Measurements from ENCODE around the gene PRTG. TPM values are rescaled to one million over a fixed set of nuclear protein-coding genes. Genes with fewer than 3 reads are reported as not detected.

Gene PRTG
- total RNA-seq, 1 donor from 2014 or later = 87.4 TPM

- TF ChIP-seq CTCF (IDR thresholded peaks at IDR 0.05; ENCODE audit: unreplicated experiment) = no peak
- H3K27me3 Mint-ChIP-seq = no peaks in the 10 kb centered on the region
- peak; percentile 33 for DNase-seq (ENCODE audit: low spot score, unreplicated experiment)
Measured at GRCh38 chr15:55741833-55742497, 987 bp downstream of the PRTG start.

DNA sequence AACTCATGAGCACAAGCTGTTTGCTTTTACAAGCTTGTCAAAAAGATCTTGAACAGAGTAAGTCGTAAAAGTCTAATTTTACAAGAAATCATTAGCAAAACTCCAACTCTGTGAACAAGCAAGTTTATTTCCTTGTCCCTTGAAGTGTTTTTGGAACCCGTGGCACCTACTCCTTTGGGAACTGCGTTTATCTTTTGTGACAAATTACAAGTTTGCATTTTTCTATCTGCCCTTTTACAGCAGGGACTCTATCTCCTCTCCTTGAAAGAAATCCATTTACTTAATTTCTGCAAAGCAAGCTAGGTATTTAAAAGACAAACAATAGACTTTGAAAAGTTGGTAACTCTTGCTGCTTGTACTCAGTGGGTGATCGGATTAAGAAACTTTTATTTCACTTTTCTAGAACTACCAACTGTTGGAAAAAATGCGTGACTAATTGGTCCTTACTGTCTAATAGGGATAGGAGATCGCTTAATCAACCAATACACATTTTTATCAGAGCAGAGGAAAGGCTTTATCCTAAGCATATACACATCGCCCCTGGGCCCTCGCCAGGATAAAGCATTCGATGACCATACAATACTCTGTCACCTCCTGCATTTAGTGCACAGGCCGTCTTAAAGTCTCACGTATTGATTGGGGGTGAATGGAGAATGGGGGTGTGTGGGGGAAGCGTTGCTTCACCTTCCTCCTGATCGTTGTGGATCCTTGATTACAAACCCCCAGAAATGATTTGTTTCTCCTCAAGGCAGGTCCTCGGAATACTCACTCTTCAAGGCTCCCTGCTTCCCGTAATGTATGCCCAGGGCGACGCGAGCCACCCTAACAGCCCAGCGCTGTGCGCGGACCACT is 1.7 kb downstream of the PRTG start:
- no peaks in the 10 kb centered on the region for H3K9me3 Mint-ChIP-seq (ENCODE audit: low read depth)
- no peak overlapping the region for H3K27ac Mint-ChIP-seq
- H3K36me3 Mint-ChIP-seq (ENCODE audit: insufficient read depth) = no peaks in the 10 kb centered on the region
- no peaks in the 10 kb centered on the region for H3K27me3 Mint-ChIP-seq
- TF ChIP-seq CTCF (IDR thresholded peaks at IDR 0.05; ENCODE audit: unreplicated experiment) = no peak
- DNase-seq (ENCODE audit: low spot score, unreplicated experiment) = no peak
- H3K4me1 Mint-ChIP-seq (ENCODE audit: low read depth) = peaks cover 35% of the 10 kb centered on the region
- H3K4me3 Mint-ChIP-seq (ENCODE audit: low read depth) = no peak overlapping the region

More at GRCh38 chr15:55741833-55742497, 987 bp downstream of the PRTG start:
- H3K4me1 Mint-ChIP-seq (ENCODE audit: low read depth) = peaks cover 30% of the 10 kb centered on the region
- H3K4me3 Mint-ChIP-seq (ENCODE audit: low read depth) = no peak overlapping the region
- H3K27ac Mint-ChIP-seq = no peak overlapping the region
- H3K36me3 Mint-ChIP-seq (ENCODE audit: insufficient read depth) = no peaks in the 10 kb centered on the region
- no peaks in the 10 kb centered on the region for H3K9me3 Mint-ChIP-seq (ENCODE audit: low read depth)

DNA sequence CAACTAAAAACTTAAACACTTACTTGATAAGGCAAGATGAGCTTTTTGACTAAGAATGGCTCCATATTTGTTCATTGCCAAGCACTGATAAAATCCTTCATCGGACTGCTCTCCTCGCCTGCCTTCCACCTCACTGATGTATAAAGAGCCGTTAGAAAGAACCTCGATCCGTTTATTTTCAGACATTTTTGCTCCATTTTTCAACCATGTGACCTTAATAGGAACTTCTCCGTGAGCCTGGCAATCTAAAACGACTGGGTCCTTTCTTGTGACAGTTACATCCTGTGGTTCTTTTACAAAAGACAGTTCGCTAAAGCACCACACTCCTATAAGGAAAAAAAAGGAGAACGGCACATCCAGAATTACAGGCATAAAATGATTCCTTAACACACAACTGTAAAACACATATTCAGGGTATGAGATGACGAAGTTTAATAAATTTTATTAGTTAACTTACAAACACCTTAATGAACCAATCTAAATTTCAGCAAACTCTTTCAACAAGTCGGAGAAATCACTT is 2.5 kb downstream of the PRTG start:
- no peak overlapping the region for H3K4me3 Mint-ChIP-seq (ENCODE audit: low read depth)
- no peak for TF ChIP-seq CTCF (IDR thresholded peaks at IDR 0.05; ENCODE audit: unreplicated experiment)
- DNase-seq (ENCODE audit: low spot score, unreplicated experiment) = no peak
- H3K4me1 Mint-ChIP-seq (ENCODE audit: low read depth) = peaks cover 42% of the 10 kb centered on the region
- H3K36me3 Mint-ChIP-seq (ENCODE audit: insufficient read depth) = peaks cover 2% of the 10 kb centered on the region
- no peak overlapping the region for H3K27ac Mint-ChIP-seq
- H3K27me3 Mint-ChIP-seq = no peaks in the 10 kb centered on the region
- H3K9me3 Mint-ChIP-seq (ENCODE audit: low read depth) = no peaks in the 10 kb centered on the region

- Mint-ChIP-seq H3K9me3 (ENCODE audit: low read depth) (no peaks in the 10 kb centered on the region), H3K27ac (peak overlapping the region; percentile 3), H3K4me1 (ENCODE audit: low read depth) (peaks cover 47% of the 10 kb centered on the region), H3K4me3 (ENCODE audit: low read depth) (peak overlapping the region; percentile 10), H3K36me3 (ENCODE audit: insufficient read depth) (peaks cover 2% of the 10 kb centered on the region), H3K27me3 (no peaks in the 10 kb centered on the region)
- no peak for TF ChIP-seq CTCF (IDR thresholded peaks at IDR 0.05; ENCODE audit: unreplicated experiment)
- no peak for DNase-seq (ENCODE audit: low spot score, unreplicated experiment)
Measured at GRCh38 chr15:55739641-55740040, 3.3 kb downstream of the PRTG start.

- Mint-ChIP-seq H3K27me3 (no peaks in the 10 kb centered on the region), H3K4me3 (ENCODE audit: low read depth) (peak overlapping the region; percentile 15)
- no peak for TF ChIP-seq CTCF (IDR thresholded peaks at IDR 0.05; ENCODE audit: unreplicated experiment)
Measured at GRCh38 chr15:55738715-55739114, 4.2 kb downstream of the PRTG start.

More at GRCh38 chr15:55738715-55739114, 4.2 kb downstream of the PRTG start:
- peak overlapping the region; percentile 90 for H3K27ac Mint-ChIP-seq
- no peaks in the 10 kb centered on the region for H3K9me3 Mint-ChIP-seq (ENCODE audit: low read depth)
- H3K4me1 Mint-ChIP-seq (ENCODE audit: low read depth) = peaks cover 47% of the 10 kb centered on the region
- no peak for DNase-seq (ENCODE audit: low spot score, unreplicated experiment)
- H3K36me3 Mint-ChIP-seq (ENCODE audit: insufficient read depth) = peaks cover 5% of the 10 kb centered on the region

Measured in progenitor cell of endocrine pancreas (in vitro differentiated cells).